ENCODE results near the gene KRI1.

DNA sequence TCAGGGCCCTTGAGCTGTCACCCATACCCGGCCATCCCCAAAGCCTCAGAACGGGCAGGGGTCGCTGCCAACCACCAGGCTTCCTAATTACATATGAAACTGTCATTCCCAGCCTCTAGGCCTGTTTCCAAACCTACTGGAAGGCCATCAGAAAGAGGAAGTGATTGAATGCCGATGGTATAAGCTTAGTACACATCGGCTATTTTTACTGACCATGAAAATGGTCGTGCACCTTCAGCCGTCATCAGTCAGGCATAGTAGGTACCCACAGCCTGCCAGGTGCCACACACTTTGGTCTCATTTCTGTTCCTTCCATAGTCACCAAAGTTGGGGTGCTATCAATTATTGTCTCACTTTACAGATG, 10.2 kb downstream of the KRI1 start:
- TF ChIP-seq, protein P1, sequence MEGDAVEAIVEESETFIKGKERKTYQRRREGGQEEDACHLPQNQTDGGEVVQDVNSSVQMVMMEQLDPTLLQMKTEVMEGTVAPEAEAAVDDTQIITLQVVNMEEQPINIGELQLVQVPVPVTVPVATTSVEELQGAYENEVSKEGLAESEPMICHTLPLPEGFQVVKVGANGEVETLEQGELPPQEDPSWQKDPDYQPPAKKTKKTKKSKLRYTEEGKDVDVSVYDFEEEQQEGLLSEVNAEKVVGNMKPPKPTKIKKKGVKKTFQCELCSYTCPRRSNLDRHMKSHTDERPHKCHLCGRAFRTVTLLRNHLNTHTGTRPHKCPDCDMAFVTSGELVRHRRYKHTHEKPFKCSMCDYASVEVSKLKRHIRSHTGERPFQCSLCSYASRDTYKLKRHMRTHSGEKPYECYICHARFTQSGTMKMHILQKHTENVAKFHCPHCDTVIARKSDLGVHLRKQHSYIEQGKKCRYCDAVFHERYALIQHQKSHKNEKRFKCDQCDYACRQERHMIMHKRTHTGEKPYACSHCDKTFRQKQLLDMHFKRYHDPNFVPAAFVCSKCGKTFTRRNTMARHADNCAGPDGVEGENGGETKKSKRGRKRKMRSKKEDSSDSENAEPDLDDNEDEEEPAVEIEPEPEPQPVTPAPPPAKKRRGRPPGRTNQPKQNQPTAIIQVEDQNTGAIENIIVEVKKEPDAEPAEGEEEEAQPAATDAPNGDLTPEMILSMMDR (IDR thresholded peaks at IDR 0.05) = no peak
- TF ChIP-seq POLR2AphosphoS5 (IDR thresholded peaks at IDR 0.05) = no peak
- TF ChIP-seq POLR2A (IDR thresholded peaks at IDR 0.05) = no peak
